ENCODE data around the gene PCDHGB5.
"Not testable (repeated sequence)": the region's sequence is repeated elsewhere in the genome, so short reads cannot be mapped to it uniquely, and the experiment has no call there.

Gene PCDHGB5

DNA sequence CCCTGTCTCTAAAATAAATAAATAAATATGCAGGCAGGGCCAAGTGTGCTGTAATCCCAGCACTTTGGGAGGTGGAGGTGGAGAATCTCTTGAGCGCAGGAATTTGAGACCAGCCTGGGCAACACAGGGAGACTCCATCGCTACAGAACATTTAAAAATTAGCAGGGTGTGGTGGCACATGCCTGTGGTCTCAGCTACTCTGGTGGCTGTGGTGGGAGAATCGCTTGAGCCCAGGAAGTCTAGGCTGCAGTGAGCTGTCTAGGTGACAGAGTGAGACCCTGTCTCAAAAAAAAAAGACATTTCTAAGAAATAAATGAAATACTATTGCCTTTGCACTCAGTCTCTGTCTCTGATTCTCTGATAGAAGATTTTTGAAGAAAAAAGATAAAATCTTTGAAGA, 13.8 kb downstream of the PCDHGB5 start:
- Histone ChIP-seq H3K27me3 (no peaks in the 10 kb centered on the region), H3K4me3 (ENCODE audit: low read depth, low read length) (no peak overlapping the region), H3K36me3 (no peaks in the 10 kb centered on the region), H3K9me3 (no peaks in the 10 kb centered on the region), H3K4me1 (no peaks in the 10 kb centered on the region)
- TF ChIP-seq, protein P1, sequence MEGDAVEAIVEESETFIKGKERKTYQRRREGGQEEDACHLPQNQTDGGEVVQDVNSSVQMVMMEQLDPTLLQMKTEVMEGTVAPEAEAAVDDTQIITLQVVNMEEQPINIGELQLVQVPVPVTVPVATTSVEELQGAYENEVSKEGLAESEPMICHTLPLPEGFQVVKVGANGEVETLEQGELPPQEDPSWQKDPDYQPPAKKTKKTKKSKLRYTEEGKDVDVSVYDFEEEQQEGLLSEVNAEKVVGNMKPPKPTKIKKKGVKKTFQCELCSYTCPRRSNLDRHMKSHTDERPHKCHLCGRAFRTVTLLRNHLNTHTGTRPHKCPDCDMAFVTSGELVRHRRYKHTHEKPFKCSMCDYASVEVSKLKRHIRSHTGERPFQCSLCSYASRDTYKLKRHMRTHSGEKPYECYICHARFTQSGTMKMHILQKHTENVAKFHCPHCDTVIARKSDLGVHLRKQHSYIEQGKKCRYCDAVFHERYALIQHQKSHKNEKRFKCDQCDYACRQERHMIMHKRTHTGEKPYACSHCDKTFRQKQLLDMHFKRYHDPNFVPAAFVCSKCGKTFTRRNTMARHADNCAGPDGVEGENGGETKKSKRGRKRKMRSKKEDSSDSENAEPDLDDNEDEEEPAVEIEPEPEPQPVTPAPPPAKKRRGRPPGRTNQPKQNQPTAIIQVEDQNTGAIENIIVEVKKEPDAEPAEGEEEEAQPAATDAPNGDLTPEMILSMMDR (IDR thresholded peaks at IDR 0.05; ENCODE audit: low read depth, low read length) = no peak
- DNase-seq = no peak

DNA sequence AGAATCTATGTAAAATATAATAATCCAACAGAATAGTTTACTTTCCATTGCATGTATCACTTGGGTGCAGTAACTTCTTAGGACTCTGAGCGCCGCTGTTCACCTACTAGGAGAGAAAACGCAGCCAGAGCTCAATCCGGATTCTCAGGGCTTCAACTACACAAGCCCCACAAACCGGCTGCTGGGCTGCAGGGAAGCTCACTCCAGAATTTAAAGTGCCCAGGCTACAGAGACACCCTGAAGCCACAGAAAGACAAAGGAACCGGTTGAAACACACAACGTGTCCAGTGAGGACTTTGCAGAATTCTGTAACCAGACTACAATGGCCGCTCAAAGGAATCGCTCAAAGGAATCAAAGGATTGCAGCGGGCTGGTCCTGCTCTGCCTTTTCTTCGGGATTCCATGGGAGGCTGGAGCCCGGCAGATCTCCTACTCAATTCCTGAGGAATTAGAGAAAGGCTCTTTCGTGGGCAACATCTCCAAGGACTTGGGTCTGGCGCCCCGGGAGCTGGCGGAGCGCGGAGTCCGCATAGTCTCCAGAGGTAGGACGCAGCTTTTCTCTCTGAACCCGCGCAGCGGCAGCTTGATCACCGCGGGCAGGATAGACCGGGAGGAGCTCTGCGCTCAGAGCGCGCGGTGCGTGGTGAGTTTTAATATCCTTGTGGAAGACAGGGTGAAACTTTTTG, 15.2 kb downstream of the PCDHGB5 start, which contains the start of gene PCDHGA10:
Gene PCDHGA10 (plus strand): TSS at position 134 of the 686 bp plus-strand sequence. CDS start 189 bp downstream, at position 323.
- TF ChIP-seq, protein P1 (IDR thresholded peaks at IDR 0.05; ENCODE audit: low read depth, low read length) = peak; percentile 50
- Histone ChIP-seq H3K36me3 (no peaks in the 10 kb centered on the region), H3K4me3 (ENCODE audit: low read depth, low read length) (no peak within 1 kb of the TSS), H3K27me3 (no peaks in the 10 kb centered on the region), H3K9me3 (no peaks in the 10 kb centered on the region; the same call in 1 of the 2 replicates), H3K4me1 (no peaks in the 10 kb centered on the region)
- peak; percentile 49 for DNase-seq

DNA sequence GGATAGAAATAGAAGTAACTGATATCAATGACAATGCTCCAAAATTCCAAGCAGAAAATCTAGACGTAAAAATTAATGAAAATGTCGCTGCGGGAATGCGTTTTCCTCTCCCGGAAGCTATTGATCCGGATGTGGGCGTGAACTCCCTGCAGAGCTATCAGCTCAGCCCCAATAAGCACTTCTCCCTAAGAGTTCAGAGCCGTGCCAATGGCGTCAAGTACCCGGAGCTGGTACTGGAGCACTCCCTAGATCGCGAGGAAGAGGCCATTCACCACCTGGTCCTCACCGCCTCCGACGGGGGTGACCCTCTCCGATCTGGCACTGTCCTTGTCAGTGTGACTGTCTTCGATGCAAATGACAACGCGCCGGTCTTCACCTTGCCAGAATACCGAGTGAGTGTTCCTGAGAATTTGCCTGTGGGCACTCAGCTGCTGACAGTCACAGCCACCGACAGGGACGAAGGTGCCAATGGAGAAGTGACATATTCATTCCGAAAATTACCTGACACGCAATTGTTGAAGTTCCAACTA, 15.9 kb downstream of the PCDHGB5 start:
- TF ChIP-seq, protein P1 (IDR thresholded peaks at IDR 0.05; ENCODE audit: low read depth, low read length) = no peak
- Histone ChIP-seq H3K4me1 (no peaks in the 10 kb centered on the region), H3K4me3 (ENCODE audit: low read depth, low read length) (no peak overlapping the region), H3K9me3 (no peaks in the 10 kb centered on the region; the same call in 1 of the 2 replicates), H3K36me3 (no peaks in the 10 kb centered on the region), H3K27me3 (no peaks in the 10 kb centered on the region)
- DNase-seq = no peak

DNA sequence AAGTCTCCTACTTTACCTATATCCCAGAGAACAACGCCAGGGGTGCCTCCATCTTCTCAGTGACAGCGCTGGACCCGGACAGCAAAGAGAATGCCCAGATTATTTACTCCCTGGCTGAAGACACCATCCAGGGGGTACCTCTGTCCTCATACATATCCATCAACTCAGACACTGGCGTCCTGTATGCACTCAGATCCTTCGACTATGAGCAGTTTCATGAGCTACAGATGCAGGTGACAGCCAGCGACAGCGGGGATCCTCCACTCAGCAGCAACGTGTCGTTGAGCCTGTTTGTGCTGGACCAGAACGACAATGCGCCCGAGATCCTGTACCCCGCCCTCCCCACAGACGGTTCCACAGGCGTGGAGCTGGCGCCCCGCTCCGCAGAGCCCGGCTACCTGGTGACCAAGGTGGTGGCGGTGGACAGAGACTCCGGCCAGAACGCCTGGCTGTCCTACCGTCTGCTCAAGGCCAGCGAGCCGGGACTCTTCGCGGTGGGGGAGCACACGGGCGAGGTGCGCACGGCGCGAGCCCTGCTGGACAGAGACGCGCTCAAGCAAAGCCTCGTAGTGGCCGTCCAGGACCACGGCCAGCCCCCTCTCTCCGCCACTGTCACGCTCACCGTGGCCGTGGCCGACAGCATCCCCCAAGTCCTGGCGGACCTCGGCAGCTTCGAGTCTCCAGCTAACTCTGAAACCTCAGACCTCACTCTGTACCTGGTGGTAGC, 17.0 kb downstream of the PCDHGB5 start:
- not testable (repeated sequence) for H3K27me3 ChIP-seq; H3K4me3 ChIP-seq (ENCODE audit: low read depth, low read length); H3K36me3 ChIP-seq; H3K4me1 ChIP-seq; H3K9me3 ChIP-seq; DNase-seq

DNA sequence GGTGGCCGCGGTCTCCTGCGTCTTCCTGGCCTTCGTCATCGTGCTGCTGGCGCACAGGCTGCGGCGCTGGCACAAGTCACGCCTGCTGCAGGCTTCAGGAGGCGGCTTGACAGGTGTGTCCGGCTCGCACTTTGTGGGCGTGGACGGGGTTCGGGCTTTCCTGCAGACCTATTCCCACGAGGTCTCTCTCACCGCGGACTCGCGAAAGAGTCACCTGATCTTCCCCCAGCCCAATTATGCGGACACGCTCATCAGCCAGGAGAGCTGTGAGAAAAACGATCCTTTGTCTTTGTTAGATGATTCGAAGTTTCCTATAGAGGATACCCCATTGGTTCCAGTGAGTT, 17.5 kb downstream of the PCDHGB5 start:
- not testable (repeated sequence) for H3K4me3 ChIP-seq (ENCODE audit: low read depth, low read length); H3K36me3 ChIP-seq; DNase-seq; H3K9me3 ChIP-seq; H3K27me3 ChIP-seq; H3K4me1 ChIP-seq

DNA sequence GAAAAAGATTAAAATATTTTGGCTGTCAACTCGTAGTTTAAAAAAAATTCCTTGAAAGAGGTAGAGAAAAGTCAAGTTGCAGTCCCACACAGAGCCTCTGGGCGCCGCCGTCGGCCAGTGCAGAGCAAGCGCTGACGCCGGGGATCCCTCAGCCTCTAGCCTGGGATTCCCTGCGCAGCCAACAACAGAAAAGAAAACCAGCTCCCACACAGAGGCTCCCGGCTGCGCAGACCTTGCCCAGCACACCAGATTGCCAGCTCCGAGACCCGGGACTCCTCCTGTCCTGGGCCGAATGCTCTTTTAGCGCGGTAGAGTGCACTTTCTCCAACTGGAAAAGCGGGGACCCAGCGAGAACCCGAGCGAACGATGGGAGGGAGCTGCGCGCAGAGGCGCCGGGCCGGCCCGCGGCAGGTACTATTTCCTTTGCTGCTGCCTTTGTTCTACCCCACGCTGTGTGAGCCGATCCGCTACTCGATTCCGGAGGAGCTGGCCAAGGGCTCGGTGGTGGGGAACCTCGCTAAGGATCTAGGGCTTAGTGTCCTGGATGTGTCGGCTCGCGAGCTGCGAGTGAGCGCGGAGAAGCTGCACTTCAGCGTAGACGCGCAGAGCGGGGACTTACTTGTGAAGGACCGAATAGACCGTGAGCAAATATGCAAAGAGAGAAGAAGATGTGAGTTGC, 19.9 kb downstream of the PCDHGB5 start, which contains the start of gene PCDHGB7:
Gene PCDHGB7 (plus strand): TSS at position 184 of the 679 bp plus-strand sequence. CDS start 183 bp downstream, at position 367.
- H3K36me3 ChIP-seq; H3K9me3 ChIP-seq; H3K27me3 ChIP-seq; H3K4me1 ChIP-seq; H3K4me3 ChIP-seq (ENCODE audit: low read depth, low read length): not testable (repeated sequence)
- DNase-seq = peak; percentile 83
- TF ChIP-seq, protein P1 (IDR thresholded peaks at IDR 0.05; ENCODE audit: low read depth, low read length) = peak; percentile 78
